Keratinocyte (primary cell): ENCODE data around the gene EPHA2. TPM values are rescaled to one million over a fixed set of nuclear protein-coding genes. Genes with fewer than 3 reads are reported as not detected.

Experiments used
- DNase-seq: peaks from one replicate; pipeline ENCODE4 v3.0.0-alpha.2; 2011; ENCODE audit warnings: low read depth, missing footprints, low spot score
- FAIRE-seq: peaks from 2 replicates; lab custom pipeline; 2011; peaks lifted over from hg19 to GRCh38; lab: Jason Lieb, UNC
- H2AFZ ChIP-seq: 2 replicates; pipeline ENCODE4 v1.6.0; 2012; ENCODE audit warnings: low read length, control low read depth, inconsistent platforms; ENCODE audit not compliant: control insufficient read depth
- H3K27ac ChIP-seq: 2 replicates; pipeline ENCODE4 v1.5.1; 2011; ENCODE audit warnings: low read length; ENCODE audit not compliant: control insufficient read depth, insufficient read depth
- H3K27me3 ChIP-seq: 3 replicates; pipeline ENCODE4 v1.6.0; 2011; ENCODE audit warnings: low read length; ENCODE audit not compliant: control insufficient read depth, insufficient read depth; ENCODE audit errors: extremely low read depth
- H3K36me3 ChIP-seq, 2 experiments: 2 replicates in 1 of 2; 3 replicates in 1 of 2; pipeline ENCODE4 v1.5.1; 2011; ENCODE audit warnings: low read length in 2 of 2, mild to moderate bottlenecking in 1 of 2; ENCODE audit not compliant: control insufficient read depth in 2 of 2, insufficient read depth in 2 of 2; ENCODE audit errors: extremely low read depth in 1 of 2
- H3K4me1 ChIP-seq: 3 replicates; pipeline ENCODE4 v1.5.1; 2011; ENCODE audit warnings: low read length; ENCODE audit not compliant: control insufficient read depth, insufficient read depth; ENCODE audit errors: extremely low read depth
- H3K4me2 ChIP-seq: 3 replicates; pipeline ENCODE4 v1.6.0; 2011; ENCODE audit warnings: low read depth, low read length; ENCODE audit not compliant: control insufficient read depth, insufficient read depth; ENCODE audit errors: extremely low read depth
- H3K4me3 ChIP-seq, 3 experiments: fragments of 200-600 bp in 1 of 3; sonication (generic) in 1 of 3; 2 replicates in 2 of 3; 3 replicates in 1 of 3; pipeline ENCODE4 v1.5.1; 2011 to 2016; ENCODE audit warnings: low read length in 3 of 3, mild to moderate bottlenecking in 3 of 3, control low read depth in 2 of 3, inconsistent platforms in 1 of 3, low read depth in 1 of 3, mixed read lengths in 1 of 3, mixed run types in 1 of 3, moderate library complexity in 1 of 3; ENCODE audit not compliant: control insufficient read depth in 2 of 3, insufficient read depth in 2 of 3; ENCODE audit errors: extremely low read depth in 1 of 3
- H3K79me2 ChIP-seq: 2 replicates; pipeline ENCODE4 v1.6.0; 2012; ENCODE audit warnings: low read length; ENCODE audit not compliant: control insufficient read depth, insufficient read depth
- H3K9ac ChIP-seq: 3 replicates; pipeline ENCODE4 v1.6.0; 2011; ENCODE audit warnings: low read length; ENCODE audit not compliant: control insufficient read depth, insufficient read depth; ENCODE audit errors: extremely low read depth
- H3K9me1 ChIP-seq: 3 replicates; pipeline ENCODE4 v1.6.0; 2011; ENCODE audit warnings: low read length; ENCODE audit not compliant: control insufficient read depth, insufficient read depth; ENCODE audit errors: extremely low read depth
- H3K9me3 ChIP-seq: 2 replicates; pipeline ENCODE4 v1.5.1; 2012; ENCODE audit warnings: low read depth, low read length; ENCODE audit not compliant: control insufficient read depth
- H4K20me1 ChIP-seq: 3 replicates; pipeline ENCODE4 v1.6.0; 2011; ENCODE audit warnings: low read length; ENCODE audit not compliant: control insufficient read depth, insufficient read depth; ENCODE audit errors: extremely low read depth
- EZH2 ChIP-seq: IDR thresholded peaks from one replicate; pipeline ENCODE4 v1.6.1; 2012; ENCODE audit warnings: inconsistent platforms, mild to moderate bottlenecking, low read length, moderate library complexity
- dilution Hi-C: fragments of 300-500 bp; cut with MboI; formaldehyde crosslinking; loops from one replicate; pipeline ENCODE4 v1.7.0; 2020; ENCODE audit warnings: low sequenced_read_pairs; ENCODE audit not compliant: extremely low pct_ligation_motif_present
- polyA plus RNA-seq, 5 experiments: library from polyadenylated mRNA; depleted of rRNA in 3 of 5; stranded (reverse) in 3 of 5; stranded (forward) in 1 of 5; unstranded in 1 of 5; fragments of >200 nt; gene quantifications; 1 replicate in 1 of 5; 2 replicates in 3 of 5; 3 replicates in 1 of 5; pipeline versions ENCODE4 v1.2.1 to v1.2.3, GENCODE V29; 2011 to 2012; ENCODE audit warnings: missing spikeins in 2 of 5, low read depth in 1 of 5, low replicate concordance in 1 of 5
- TF ChIP-seq, protein P1 (sequence below), 3 experiments: IDR thresholded peaks in 1 of 3; conservative IDR thresholded peaks in 1 of 3; optimal IDR thresholded peaks in 1 of 3; 2 replicates in 2 of 3; 3 replicates in 1 of 3; pipeline versions ENCODE3 to v1.5.1; 2011; ENCODE audit warnings: low read length in 3 of 3, mild to moderate bottlenecking in 3 of 3, moderate library complexity in 2 of 3, control low read depth in 1 of 3, inconsistent platforms in 1 of 3; ENCODE audit not compliant: insufficient read depth in 2 of 3; ENCODE audit errors: extremely low read depth in 1 of 3

Gene EPHA2
- polyA plus RNA-seq, 1 donor (not counting 4 experiments of a cell fraction or from before 2014, with no cell fraction given) = 55.6 TPM

DNA sequence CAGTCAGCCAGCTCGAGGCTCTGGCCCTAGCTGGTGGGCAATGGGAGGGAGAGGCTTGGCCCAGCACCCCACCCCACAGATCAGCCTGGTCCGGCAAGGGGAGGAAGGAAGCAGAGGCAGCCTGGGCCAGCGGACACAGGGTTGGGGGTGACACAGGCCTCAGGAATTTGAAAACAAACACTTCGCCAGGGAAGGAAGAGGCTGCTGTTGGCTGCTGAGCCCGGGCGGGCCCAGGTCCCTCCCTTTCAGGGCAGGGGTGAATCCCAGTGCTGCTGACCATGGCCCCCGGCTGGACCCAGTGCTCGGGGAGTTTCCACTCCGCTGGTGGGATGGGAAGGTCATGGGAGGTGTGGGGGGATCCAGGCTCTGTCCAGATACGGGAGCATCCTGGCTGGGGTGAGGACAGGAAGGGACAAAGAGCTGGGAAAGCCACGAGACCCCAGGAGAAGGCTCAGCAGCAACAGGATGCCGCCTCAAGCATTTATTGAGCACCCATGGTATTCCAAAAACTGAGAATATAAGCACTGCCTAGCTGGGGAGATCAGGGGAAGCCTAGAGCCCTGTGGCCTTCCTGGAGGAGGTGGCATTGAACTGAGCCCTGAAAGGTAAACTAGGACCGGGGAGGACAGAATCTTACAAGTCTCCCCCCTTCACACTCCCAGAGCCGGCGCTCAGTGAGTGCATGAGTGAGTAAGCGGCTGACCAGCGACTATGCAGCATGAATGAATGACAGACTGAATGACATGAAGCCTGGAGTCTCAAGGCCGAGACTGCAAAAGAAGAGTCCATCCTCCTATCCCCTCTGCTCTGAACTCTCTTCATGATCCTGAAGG lies 26.2 kb upstream of the EPHA2 start:
- FAIRE-seq (peak; percentile 55), DNase-seq (no peak)
- H3K27me3 ChIP-seq = no peaks in the 10 kb centered on the region
- no peaks in the 10 kb centered on the region for H3K79me2 ChIP-seq
- no peaks in the 10 kb centered on the region for H4K20me1 ChIP-seq
- no peaks in the 10 kb centered on the region for H3K36me3 ChIP-seq
- peak overlapping the region; percentile 52 for H3K4me2 ChIP-seq
- H3K4me3 ChIP-seq = no peak overlapping the region
- peak overlapping the region; percentile 67 for H3K9ac ChIP-seq
- TF ChIP-seq, protein P1, sequence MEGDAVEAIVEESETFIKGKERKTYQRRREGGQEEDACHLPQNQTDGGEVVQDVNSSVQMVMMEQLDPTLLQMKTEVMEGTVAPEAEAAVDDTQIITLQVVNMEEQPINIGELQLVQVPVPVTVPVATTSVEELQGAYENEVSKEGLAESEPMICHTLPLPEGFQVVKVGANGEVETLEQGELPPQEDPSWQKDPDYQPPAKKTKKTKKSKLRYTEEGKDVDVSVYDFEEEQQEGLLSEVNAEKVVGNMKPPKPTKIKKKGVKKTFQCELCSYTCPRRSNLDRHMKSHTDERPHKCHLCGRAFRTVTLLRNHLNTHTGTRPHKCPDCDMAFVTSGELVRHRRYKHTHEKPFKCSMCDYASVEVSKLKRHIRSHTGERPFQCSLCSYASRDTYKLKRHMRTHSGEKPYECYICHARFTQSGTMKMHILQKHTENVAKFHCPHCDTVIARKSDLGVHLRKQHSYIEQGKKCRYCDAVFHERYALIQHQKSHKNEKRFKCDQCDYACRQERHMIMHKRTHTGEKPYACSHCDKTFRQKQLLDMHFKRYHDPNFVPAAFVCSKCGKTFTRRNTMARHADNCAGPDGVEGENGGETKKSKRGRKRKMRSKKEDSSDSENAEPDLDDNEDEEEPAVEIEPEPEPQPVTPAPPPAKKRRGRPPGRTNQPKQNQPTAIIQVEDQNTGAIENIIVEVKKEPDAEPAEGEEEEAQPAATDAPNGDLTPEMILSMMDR (optimal IDR thresholded peaks at IDR 0.05 in 1 of 3, IDR thresholded peaks at IDR 0.05 in 1 of 3, conservative IDR thresholded peaks at IDR 0.05 in 1 of 3; ENCODE audit: extremely low read depth in 1 of 3, insufficient read depth in 2 of 3, low read length in 3 of 3) = no peak
- no peak for TF ChIP-seq EZH2
- no peaks in the 10 kb centered on the region for H3K9me3 ChIP-seq
- H3K9me1 ChIP-seq = no peaks in the 10 kb centered on the region
- peak overlapping the region; percentile 27 for H2AFZ ChIP-seq
- peak overlapping the region; percentile 86 for H3K27ac ChIP-seq
- H3K4me1 ChIP-seq = peaks cover 45% of the 10 kb centered on the region
- dilution Hi-C loops = no loop called here

DNA sequence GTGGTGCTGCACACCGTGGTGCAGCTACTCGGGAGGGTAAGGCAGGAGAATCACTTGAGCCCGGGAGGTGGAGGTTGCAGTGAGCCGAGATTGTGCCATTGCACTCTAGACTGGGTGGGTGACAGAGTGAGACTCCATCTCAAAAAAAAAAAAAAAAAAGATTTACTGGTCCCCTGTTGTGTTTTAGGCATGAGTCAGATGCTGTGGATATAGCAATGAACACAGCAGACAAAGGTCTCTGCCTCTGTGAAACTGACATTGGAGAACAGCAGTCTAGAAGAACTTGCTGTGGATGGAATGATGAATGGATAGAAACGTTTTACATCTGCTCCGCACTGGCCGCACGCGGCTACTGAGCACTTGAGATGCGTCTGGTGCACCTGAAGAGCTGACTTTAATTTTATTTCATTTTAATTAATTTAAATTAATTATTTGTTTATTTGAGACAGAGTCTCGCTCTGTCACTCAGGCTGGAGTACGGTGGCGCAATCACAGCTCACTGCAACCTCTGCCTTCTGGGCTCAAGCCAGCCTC lies 24.5 kb upstream of the EPHA2 start:
- Histone ChIP-seq H3K36me3 (no peaks in the 10 kb centered on the region), H3K4me1 (peaks cover 61% of the 10 kb centered on the region), H3K79me2 (no peaks in the 10 kb centered on the region), H3K9me3 (no peaks in the 10 kb centered on the region), H3K9me1 (no peaks in the 10 kb centered on the region), H3K27ac (no peak overlapping the region), H3K4me3 (no peak overlapping the region), H3K4me2 (no peak overlapping the region), H4K20me1 (no peaks in the 10 kb centered on the region), H3K9ac (no peak overlapping the region), H3K27me3 (no peaks in the 10 kb centered on the region), H2AFZ (no peak overlapping the region)
- no peak for DNase-seq
- TF ChIP-seq EZH2 = no peak
- TF ChIP-seq, protein P1 (optimal IDR thresholded peaks at IDR 0.05 in 1 of 3, IDR thresholded peaks at IDR 0.05 in 1 of 3, conservative IDR thresholded peaks at IDR 0.05 in 1 of 3; ENCODE audit: extremely low read depth in 1 of 3, insufficient read depth in 2 of 3, low read length in 3 of 3) = no peak
- FAIRE-seq = no peak
- dilution Hi-C loops = no loop called here
